ENCODE results near the gene OR2V1.
"Not testable (repeated sequence)": the region's sequence is repeated elsewhere in the genome, so short reads cannot be mapped to it uniquely, and the experiment has no call there.

- TF ChIP-seq, protein P1, sequence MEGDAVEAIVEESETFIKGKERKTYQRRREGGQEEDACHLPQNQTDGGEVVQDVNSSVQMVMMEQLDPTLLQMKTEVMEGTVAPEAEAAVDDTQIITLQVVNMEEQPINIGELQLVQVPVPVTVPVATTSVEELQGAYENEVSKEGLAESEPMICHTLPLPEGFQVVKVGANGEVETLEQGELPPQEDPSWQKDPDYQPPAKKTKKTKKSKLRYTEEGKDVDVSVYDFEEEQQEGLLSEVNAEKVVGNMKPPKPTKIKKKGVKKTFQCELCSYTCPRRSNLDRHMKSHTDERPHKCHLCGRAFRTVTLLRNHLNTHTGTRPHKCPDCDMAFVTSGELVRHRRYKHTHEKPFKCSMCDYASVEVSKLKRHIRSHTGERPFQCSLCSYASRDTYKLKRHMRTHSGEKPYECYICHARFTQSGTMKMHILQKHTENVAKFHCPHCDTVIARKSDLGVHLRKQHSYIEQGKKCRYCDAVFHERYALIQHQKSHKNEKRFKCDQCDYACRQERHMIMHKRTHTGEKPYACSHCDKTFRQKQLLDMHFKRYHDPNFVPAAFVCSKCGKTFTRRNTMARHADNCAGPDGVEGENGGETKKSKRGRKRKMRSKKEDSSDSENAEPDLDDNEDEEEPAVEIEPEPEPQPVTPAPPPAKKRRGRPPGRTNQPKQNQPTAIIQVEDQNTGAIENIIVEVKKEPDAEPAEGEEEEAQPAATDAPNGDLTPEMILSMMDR (IDR thresholded peaks at IDR 0.05): not testable (repeated sequence)
- TF ChIP-seq POLR2AphosphoS5 (IDR thresholded peaks at IDR 0.05): not testable (repeated sequence)
Measured at GRCh38 chr5:181104259-181104568, 26.8 kb downstream of the OR2V1 start.

All from upper lobe of left lung (tissue), 4 donors.